Mesendoderm (in vitro differentiated cells): ENCODE measurements around the gene IL17REL.

ENCODE experiments used
- DNase-seq: peaks from one replicate; pipeline ENCODE4 v3.0.0; 2013
- H2AK5ac ChIP-seq: 2 replicates; pipeline ENCODE4 v1.6.1; 2013; ENCODE audit warnings: low read length, inconsistent platforms
- H2BK120ac ChIP-seq: 2 replicates; pipeline ENCODE4 v1.6.1; 2013; ENCODE audit warnings: low read depth, mild to moderate bottlenecking, low read length, moderate library complexity, mixed read lengths
- H2BK15ac ChIP-seq: replicated peaks from 2 replicates; pipeline ENCODE4 v1.6.1; 2013; ENCODE audit warnings: low read depth, mild to moderate bottlenecking, moderate library complexity
- H2BK5ac ChIP-seq: 2 replicates; pipeline ENCODE4 v1.6.1; 2013; ENCODE audit warnings: low read length, inconsistent platforms
- H3K18ac ChIP-seq: 2 replicates; pipeline ENCODE4 v1.6.1; 2013; ENCODE audit warnings: mild to moderate bottlenecking, low read length, mixed read lengths
- H3K23ac ChIP-seq: one replicate; pipeline ENCODE4 v1.6.1; 2013; ENCODE audit warnings: low read length
- H3K27ac ChIP-seq: 2 replicates; pipeline ENCODE4 v1.5.1; 2013; ENCODE audit warnings: low read depth, mild to moderate bottlenecking, inconsistent platforms, low read length, moderate library complexity
- H3K27me3 ChIP-seq: 2 replicates; pipeline ENCODE4 v1.6.1; 2013; ENCODE audit warnings: low read length, control low read depth, mild to moderate bottlenecking, inconsistent platforms; ENCODE audit not compliant: insufficient read depth, poor library complexity
- H3K36me3 ChIP-seq: 2 replicates; pipeline ENCODE4 v1.6.1; 2013; ENCODE audit warnings: low read length, inconsistent platforms; ENCODE audit not compliant: control insufficient read depth, insufficient read depth
- H3K4ac ChIP-seq: one replicate; pipeline ENCODE4 v1.6.1; 2013; ENCODE audit warnings: low read depth, mild to moderate bottlenecking, low read length, moderate library complexity
- H3K4me1 ChIP-seq: 2 replicates; pipeline ENCODE4 v1.6.1; 2013; ENCODE audit warnings: low read depth, low read length, inconsistent platforms; ENCODE audit not compliant: control insufficient read depth
- H3K4me2 ChIP-seq: 2 replicates; pipeline ENCODE4 v1.6.1; 2013; ENCODE audit warnings: low read length
- H3K4me3 ChIP-seq: 2 replicates; pipeline ENCODE4 v1.5.1; 2013; ENCODE audit warnings: mild to moderate bottlenecking, low read length
- H3K56ac ChIP-seq: one replicate; pipeline ENCODE4 v1.6.1; 2013; ENCODE audit warnings: low read length
- H3K79me1 ChIP-seq: 2 replicates; pipeline ENCODE4 v1.6.1; 2013; ENCODE audit warnings: low read length, inconsistent platforms
- H3K79me2 ChIP-seq: 2 replicates; pipeline ENCODE4 v1.6.1; 2013; ENCODE audit warnings: mild to moderate bottlenecking, low read length; ENCODE audit not compliant: control insufficient read depth, insufficient read depth
- H3K9ac ChIP-seq: 2 replicates; pipeline ENCODE4 v1.6.1; 2013; ENCODE audit warnings: low read length, inconsistent platforms
- H4K5ac ChIP-seq: one replicate; pipeline ENCODE4 v1.6.1; 2013; ENCODE audit warnings: low read length
- H4K8ac ChIP-seq: one replicate; pipeline ENCODE4 v1.6.1; 2013; ENCODE audit warnings: low read depth, mild to moderate bottlenecking, control low read depth, low read length, moderate library complexity
- WGBS: extraction: QIAGEN DNeasy Blood & Tissue Kit; methylation state at CpG from one replicate; pipeline ENCODE4 v1.1.7; 2013; ENCODE audit warnings: low lambda C conversion rate, missing lambda C conversion rate; ENCODE audit not compliant: insufficient coverage; ENCODE audit errors: extremely low coverage; 5-methylcytosine and 5-hydroxymethylcytosine counted together

IL17REL gene

DNA sequence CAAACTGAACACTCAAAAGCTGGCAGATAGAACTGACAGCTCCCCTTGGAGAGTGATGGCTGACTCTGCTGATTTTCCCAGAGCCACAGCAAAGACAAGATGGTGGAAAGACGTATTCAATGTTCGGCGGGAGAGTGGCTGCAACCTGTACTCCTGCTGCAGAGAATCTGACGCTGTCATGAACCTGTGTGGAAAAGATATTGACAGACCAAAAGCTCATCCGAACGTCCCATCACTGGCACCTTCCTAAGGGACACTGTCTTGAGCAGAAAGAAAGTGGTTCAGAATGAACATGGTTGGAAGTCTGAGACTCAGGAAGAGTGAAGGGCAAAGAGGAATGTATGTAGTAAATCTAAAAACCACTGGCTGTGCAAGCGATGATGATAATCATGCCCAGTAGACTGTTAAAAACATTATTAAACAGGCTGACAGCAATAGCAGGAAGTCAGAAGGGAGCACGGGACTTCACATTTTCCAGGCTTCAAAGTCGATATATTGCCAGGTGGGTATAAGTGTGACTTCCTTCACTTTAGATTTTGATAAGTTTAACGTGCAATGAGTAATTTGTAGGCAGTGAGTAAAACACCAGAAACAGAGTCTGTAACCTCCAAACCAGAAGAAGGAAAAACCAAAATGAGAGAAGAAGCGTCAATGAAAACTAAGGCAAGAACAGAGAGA, 6.2 kb upstream of the IL17REL start:
- no peak for DNase-seq
- no CpG with 5 or more reads among the region's 11 CpGs for WGBS
- Histone ChIP-seq H3K4ac (no peak overlapping the region), H4K8ac (no peak overlapping the region), H3K27ac (no peak overlapping the region), H3K4me3 (no peak overlapping the region), H4K5ac (no peak overlapping the region), H2AK5ac (no peak overlapping the region), H3K4me2 (no peak overlapping the region), H2BK15ac (no peak overlapping the region), H3K56ac (no peak overlapping the region), H3K4me1 (no peaks in the 10 kb centered on the region), H3K79me1 (no peaks in the 10 kb centered on the region), H3K18ac (no peak overlapping the region), H3K27me3 (peaks cover 11% of the 10 kb centered on the region), H3K23ac (no peak overlapping the region), H2BK5ac (no peak overlapping the region), H3K36me3 (no peaks in the 10 kb centered on the region), H2BK120ac (no peak overlapping the region), H3K79me2 (no peaks in the 10 kb centered on the region), H3K9ac (no peak overlapping the region)

DNA sequence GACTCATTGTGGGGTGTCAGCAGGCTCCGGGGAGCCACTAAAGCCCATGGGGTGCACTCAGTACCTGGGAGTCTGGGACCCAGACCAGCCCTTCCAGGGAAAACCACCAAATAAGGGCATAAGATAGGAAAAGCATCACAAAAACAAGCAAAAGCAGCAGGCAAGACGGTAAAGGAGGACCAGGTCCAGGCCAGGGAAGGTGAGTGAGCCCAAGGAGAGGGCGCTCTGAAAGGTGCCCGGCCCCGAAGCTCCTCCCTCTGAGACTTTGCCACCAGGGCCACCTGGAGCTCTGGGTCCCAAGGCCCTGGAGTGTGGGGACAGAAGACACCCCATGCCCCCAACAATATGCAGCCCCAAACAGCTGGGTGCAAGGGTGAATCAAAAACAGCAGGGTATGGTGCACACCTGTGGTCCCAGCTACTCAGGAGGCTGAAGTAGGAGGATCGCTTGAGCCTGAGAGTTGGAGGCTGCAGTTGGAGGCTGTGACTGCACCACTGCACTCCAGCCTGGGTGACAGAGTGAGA, 5.2 kb upstream of the IL17REL start:
- Histone ChIP-seq H2BK120ac (no peak overlapping the region), H3K4me2 (no peak overlapping the region), H3K18ac (no peak overlapping the region), H4K8ac (no peak overlapping the region), H3K56ac (no peak overlapping the region), H4K5ac (no peak overlapping the region), H3K23ac (no peak overlapping the region), H3K4ac (no peak overlapping the region), H2AK5ac (no peak overlapping the region), H3K9ac (no peak overlapping the region), H3K79me1 (no peaks in the 10 kb centered on the region), H3K27me3 (peaks cover 11% of the 10 kb centered on the region), H3K27ac (no peak overlapping the region), H2BK5ac (no peak overlapping the region), H3K36me3 (no peaks in the 10 kb centered on the region), H3K4me3 (no peak overlapping the region), H2BK15ac (no peak overlapping the region), H3K79me2 (no peaks in the 10 kb centered on the region), H3K4me1 (no peaks in the 10 kb centered on the region)
- no peak for DNase-seq
- no CpG with 5 or more reads among the region's 6 CpGs for WGBS

DNA sequence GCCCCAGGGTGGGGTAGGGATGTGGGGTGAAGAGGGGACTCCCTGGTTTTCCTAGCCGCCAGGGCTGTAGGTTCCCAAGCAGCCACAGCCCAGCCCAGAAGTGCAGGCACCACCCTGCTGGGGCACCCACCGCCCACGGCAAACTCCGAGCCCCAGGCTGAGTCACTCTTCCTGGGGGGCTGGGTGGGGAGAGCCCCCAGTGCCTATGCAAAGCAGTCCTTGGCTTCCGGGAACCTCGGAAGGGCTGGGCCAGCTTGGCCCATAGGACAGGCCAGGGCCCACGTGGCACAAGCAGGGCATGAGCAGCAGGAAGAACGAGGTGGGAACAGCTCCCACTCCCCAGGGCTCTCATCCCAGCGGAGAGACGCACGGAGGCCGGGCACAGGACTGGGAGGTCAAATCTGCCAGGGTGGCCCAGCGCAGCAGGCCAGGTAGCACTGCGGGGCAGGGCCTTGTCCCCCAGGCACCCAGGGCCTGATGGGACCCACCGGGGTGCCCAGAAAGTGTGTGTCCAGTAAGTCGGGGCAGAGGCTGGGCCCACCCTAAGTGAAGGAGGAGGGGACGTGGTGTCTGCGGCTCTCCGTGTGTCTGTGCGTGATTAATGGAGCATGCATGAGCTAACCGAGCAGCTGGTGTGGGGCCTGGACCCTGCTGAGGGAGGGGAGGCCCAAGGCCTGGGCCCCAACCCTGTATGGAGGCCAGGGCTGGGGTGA, 4.6 kb upstream of the IL17REL start:
- Histone ChIP-seq H2AK5ac (no peak overlapping the region), H3K27ac (no peak overlapping the region), H3K9ac (no peak overlapping the region), H3K4me1 (no peaks in the 10 kb centered on the region), H4K8ac (no peak overlapping the region), H2BK5ac (no peak overlapping the region), H3K27me3 (peaks cover 11% of the 10 kb centered on the region), H3K4me3 (no peak overlapping the region), H2BK120ac (no peak overlapping the region), H3K79me1 (no peaks in the 10 kb centered on the region), H2BK15ac (no peak overlapping the region), H3K4ac (no peak overlapping the region), H3K56ac (no peak overlapping the region), H3K18ac (no peak overlapping the region), H3K36me3 (no peaks in the 10 kb centered on the region), H3K79me2 (no peaks in the 10 kb centered on the region), H4K5ac (no peak overlapping the region), H3K4me2 (no peak overlapping the region), H3K23ac (no peak overlapping the region)
- DNase-seq = no peak
- no CpG with 5 or more reads among the region's 21 CpGs for WGBS

DNA sequence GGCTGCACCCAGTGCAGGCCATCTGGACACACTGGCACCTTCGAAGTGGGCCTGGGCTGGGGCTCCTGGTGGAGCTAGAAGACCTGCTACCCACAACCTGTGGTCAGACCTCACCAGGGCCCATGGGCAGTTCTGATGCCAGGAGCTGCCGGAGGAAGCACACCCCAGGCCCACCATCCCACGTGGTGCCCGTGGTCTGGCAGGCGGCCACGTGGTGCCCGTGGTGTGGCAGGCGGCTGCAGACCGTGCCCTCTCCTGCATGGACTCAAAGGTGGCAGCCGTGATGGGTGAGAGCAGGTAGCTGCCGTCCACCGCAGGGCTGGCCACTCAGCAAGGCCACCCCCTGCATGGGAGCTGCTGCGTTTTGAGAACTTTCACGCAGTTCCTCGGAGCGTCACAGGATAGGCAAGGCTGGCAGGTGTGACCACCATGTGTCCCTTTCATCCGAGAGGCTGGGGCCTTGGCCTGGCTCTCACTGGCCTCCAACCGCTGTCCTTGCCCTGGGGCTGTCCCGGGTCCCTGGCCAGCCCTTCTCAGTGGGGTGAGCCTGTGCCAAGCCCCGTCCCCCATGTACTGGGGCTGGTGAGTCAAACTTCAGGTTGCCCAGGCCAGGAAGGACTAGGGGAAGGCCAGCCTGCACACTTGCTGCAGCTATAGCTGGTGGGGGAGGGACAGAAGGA, 3.9 kb upstream of the IL17REL start:
- no peak overlapping the region for H3K27ac ChIP-seq
- no peak for DNase-seq
- no peak overlapping the region for H3K18ac ChIP-seq
- H2BK5ac ChIP-seq = no peak overlapping the region
- H3K4me1 ChIP-seq = no peaks in the 10 kb centered on the region
- H3K27me3 ChIP-seq = peaks cover 11% of the 10 kb centered on the region
- no peak overlapping the region for H2BK15ac ChIP-seq
- H4K5ac ChIP-seq = no peak overlapping the region
- H3K79me2 ChIP-seq = no peaks in the 10 kb centered on the region
- no CpG with 5 or more reads among the region's 20 CpGs for WGBS
- no peaks in the 10 kb centered on the region for H3K79me1 ChIP-seq
- no peak overlapping the region for H3K4me3 ChIP-seq
- H3K4me2 ChIP-seq = no peak overlapping the region
- no peak overlapping the region for H2BK120ac ChIP-seq
- H3K56ac ChIP-seq = no peak overlapping the region
- H2AK5ac ChIP-seq = no peak overlapping the region
- H3K36me3 ChIP-seq = no peaks in the 10 kb centered on the region
- H3K4ac ChIP-seq = no peak overlapping the region
- H3K9ac ChIP-seq = no peak overlapping the region
- H3K23ac ChIP-seq = no peak overlapping the region
- no peak overlapping the region for H4K8ac ChIP-seq

DNA sequence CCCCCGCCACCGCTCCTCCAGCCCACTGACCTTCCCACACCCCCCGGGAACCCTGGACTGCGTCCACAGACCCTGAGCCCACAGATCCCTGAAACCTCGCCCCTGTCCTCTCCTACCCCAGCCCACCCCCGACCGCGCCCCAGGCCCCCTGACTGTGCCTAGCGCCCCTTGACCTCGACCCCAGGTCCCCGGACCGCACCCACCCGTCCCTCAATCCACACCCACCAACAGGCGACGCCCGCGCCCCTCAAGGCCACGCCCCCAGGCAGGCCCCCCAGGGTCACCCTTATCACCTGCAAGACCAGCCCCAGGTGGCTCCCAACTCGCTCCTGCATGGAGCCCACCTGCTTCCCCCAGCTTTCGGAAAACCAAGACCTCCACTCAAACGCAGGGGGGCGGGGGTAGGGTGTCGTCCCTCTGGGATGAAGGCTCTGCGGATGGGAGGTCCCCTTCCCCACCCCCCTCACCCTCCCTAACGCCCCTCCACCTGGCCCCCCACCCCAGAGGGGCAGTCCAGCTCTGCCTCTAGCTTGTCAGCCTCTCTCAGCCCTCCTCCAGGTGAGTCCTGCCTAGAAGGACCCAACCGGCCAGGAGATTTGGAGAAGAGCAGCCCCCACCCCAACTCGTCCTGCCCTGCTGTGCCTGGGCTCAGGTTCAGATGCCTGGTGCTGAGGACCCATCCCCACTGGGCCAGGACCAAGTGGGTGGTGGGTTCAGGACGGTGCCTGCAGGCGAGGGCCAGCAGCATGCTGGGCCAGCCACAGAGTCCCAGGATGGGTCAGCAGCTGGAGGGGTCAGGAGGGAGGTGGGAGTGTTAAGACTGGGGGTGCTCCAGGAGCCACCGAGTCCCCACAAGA, 3.1 kb upstream of the IL17REL start:
- Histone ChIP-seq H2BK5ac (no peak overlapping the region), H3K4me2 (no peak overlapping the region), H3K23ac (no peak overlapping the region), H3K4ac (no peak overlapping the region), H2BK15ac (no peak overlapping the region), H3K79me2 (no peaks in the 10 kb centered on the region), H3K27me3 (peaks cover 11% of the 10 kb centered on the region), H3K56ac (no peak overlapping the region), H3K79me1 (no peaks in the 10 kb centered on the region), H3K9ac (no peak overlapping the region), H3K4me1 (no peaks in the 10 kb centered on the region), H4K5ac (no peak overlapping the region), H4K8ac (no peak overlapping the region), H3K18ac (no peak overlapping the region), H3K36me3 (no peaks in the 10 kb centered on the region), H3K27ac (no peak overlapping the region), H2AK5ac (no peak overlapping the region), H2BK120ac (no peak overlapping the region), H3K4me3 (no peak overlapping the region)
- no CpG with 5 or more reads among the region's 30 CpGs for WGBS
- DNase-seq = no peak
